CD14-positive monocyte (primary cell): ENCODE results near the gene SPDL1. TPM values are rescaled to one million over a fixed set of nuclear protein-coding genes. Genes with fewer than 3 reads are reported as not detected.

Experiments
- DNase-seq, 3 donors: peaks; one replicate each; pipeline ENCODE4 v3.0.0-alpha.2; 2011 to 2022
- H2AFZ ChIP-seq: 2 replicates; pipeline ENCODE4 v1.6.0; 2012; ENCODE audit warnings: mild to moderate bottlenecking, low read depth, low read length, inconsistent platforms; ENCODE audit not compliant: insufficient read depth, poor library complexity, severe bottlenecking
- H3K27ac ChIP-seq, 2 donors: 1 replicate in 1 of 2; 2 replicates in 1 of 2; pipeline ENCODE4 v1.5.1; 2012 to 2013; ENCODE audit warnings: low read length in 2 of 2, control low read depth in 1 of 2, inconsistent platforms in 1 of 2, low read depth in 1 of 2, mild to moderate bottlenecking in 1 of 2
- H3K27me3 ChIP-seq, 2 donors: one replicate each; pipeline versions ENCODE4 v1.6.0 to v1.6.1; 2011 to 2013; ENCODE audit warnings: low read length in 2 of 2; ENCODE audit not compliant: control insufficient read depth in 2 of 2, insufficient read depth in 2 of 2
- H3K36me3 ChIP-seq, 2 donors: replicated peaks in 1 of 2; 1 replicate in 1 of 2; 2 replicates in 1 of 2; pipeline versions ENCODE4 v1.5.1 to v1.6.1; 2012 to 2013; ENCODE audit warnings: low read length in 2 of 2, control low read depth in 1 of 2, inconsistent platforms in 1 of 2, mild to moderate bottlenecking in 1 of 2; ENCODE audit not compliant: insufficient read depth in 2 of 2, control insufficient read depth in 1 of 2
- H3K4me1 ChIP-seq, 2 donors: 1 replicate in 1 of 2; 2 replicates in 1 of 2; pipeline versions ENCODE4 v1.5.1 to v1.6.1; 2012 to 2013; ENCODE audit warnings: low read length in 2 of 2, control low read depth in 1 of 2, inconsistent platforms in 1 of 2, mild to moderate bottlenecking in 1 of 2, moderate library complexity in 1 of 2; ENCODE audit not compliant: insufficient read depth in 2 of 2, control insufficient read depth in 1 of 2
- H3K4me2 ChIP-seq: replicated peaks from 2 replicates; pipeline ENCODE3; 2012; ENCODE audit warnings: low read length, moderate library complexity, mild to moderate bottlenecking; ENCODE audit not compliant: poor library complexity, severe bottlenecking; ENCODE audit errors: extremely low read depth
- H3K4me3 ChIP-seq, 3 experiments: fragments of 200-600 bp in 1 of 3; sonication (generic) in 1 of 3; replicated peaks in 1 of 3; 1 replicate in 2 of 3; 2 replicates in 1 of 3; pipeline ENCODE4 v1.5.1; 2011 to 2013; ENCODE audit warnings: low read length in 3 of 3, mild to moderate bottlenecking in 3 of 3, control low read depth in 2 of 3, low read depth in 2 of 3, inconsistent platforms in 1 of 3, moderate library complexity in 1 of 3
- H3K79me2 ChIP-seq: 2 replicates; pipeline ENCODE4 v1.6.0; 2012; ENCODE audit warnings: mild to moderate bottlenecking, control low read depth, inconsistent platforms, low read length, moderate library complexity; ENCODE audit not compliant: insufficient read depth
- H3K9ac ChIP-seq: 2 replicates; pipeline ENCODE4 v1.6.0; 2017; ENCODE audit warnings: low read length, mild to moderate bottlenecking; ENCODE audit not compliant: insufficient read depth, poor library complexity, severe bottlenecking
- H3K9me3 ChIP-seq, 2 donors: replicated peaks in 1 of 2; 1 replicate in 1 of 2; 2 replicates in 1 of 2; pipeline versions ENCODE4 v1.5.1 to v1.6.1; 2012 to 2013; ENCODE audit warnings: low read length in 2 of 2, control low read depth in 1 of 2; ENCODE audit not compliant: control insufficient read depth in 1 of 2, insufficient read depth in 1 of 2
- H4K20me1 ChIP-seq: 2 replicates; pipeline ENCODE4 v1.6.0; 2012; ENCODE audit warnings: mild to moderate bottlenecking, low read length, control low read depth, moderate library complexity; ENCODE audit not compliant: insufficient read depth
- H3K27ac Mint-ChIP-seq, 7 donors: one replicate each; pipeline ENCODE4 v1.8.0; 2020; ENCODE audit warnings: mild to moderate bottlenecking in 7 of 7, mixed read lengths in 7 of 7, moderate library complexity in 6 of 7, inconsistent platforms in 2 of 7
- H3K27me3 Mint-ChIP-seq, 3 donors: one replicate each; pipeline ENCODE4 v1.8.0; 2021 to 2022; ENCODE audit warnings: low read depth in 3 of 3, mild to moderate bottlenecking in 3 of 3, mixed read lengths in 3 of 3, moderate library complexity in 3 of 3, inconsistent platforms in 1 of 3
- H3K36me3 Mint-ChIP-seq, 2 donors: one replicate each; pipeline ENCODE4 v1.8.0; 2020; ENCODE audit warnings: mixed read lengths in 2 of 2, inconsistent platforms in 1 of 2, mild to moderate bottlenecking in 1 of 2
- H3K4me1 Mint-ChIP-seq: one replicate; pipeline ENCODE4 v1.8.0; 2020; ENCODE audit warnings: mild to moderate bottlenecking, mixed read lengths
- H3K4me3 Mint-ChIP-seq, 2 donors: one replicate each; pipeline ENCODE4 v1.8.0; 2020; ENCODE audit warnings: mild to moderate bottlenecking in 2 of 2, mixed read lengths in 2 of 2, moderate library complexity in 1 of 2
- H3K9me3 Mint-ChIP-seq, 7 donors: one replicate each; pipeline ENCODE4 v1.8.0; 2020 to 2022; ENCODE audit warnings: mixed read lengths in 7 of 7, mild to moderate bottlenecking in 6 of 7, moderate library complexity in 6 of 7, inconsistent platforms in 2 of 7
- WGBS: methylation state at CpG from one replicate; pipeline ENCODE4 v1.1.5; 2013; ENCODE audit warnings: missing lambda C conversion rate; ENCODE audit not compliant: insufficient coverage; 5-methylcytosine and 5-hydroxymethylcytosine counted together
- intact Hi-C, 2 donors: fragments of 100-400 bp; cut with micrococcal nuclease; formaldehyde crosslinking; loops; one replicate each; pipeline versions ENCODE4 v1.15.0 to v1.15.1; 2023
- polyA plus RNA-seq, 3 donors: library from polyadenylated mRNA; depleted of rRNA in 1 of 3; unstranded in 2 of 3; stranded (reverse) in 1 of 3; fragments of 300-500 nt in 2 of 3; fragments of >200 nt in 1 of 3; fragmentation: Illumina TruSeq in 2 of 3; gene quantifications; 1 replicate in 2 of 3; 2 replicates in 1 of 3; pipeline ENCODE4 v1.2.3, GENCODE V29; 2012 to 2021
- TF ChIP-seq, protein P1 (sequence below): fragments of 200-600 bp; IDR thresholded peaks from one replicate; pipeline ENCODE4 v1.8.0; 2022; ENCODE audit warnings: antibody characterized with exemption, mild to moderate bottlenecking

Gene SPDL1
- polyA plus RNA-seq, 3 donors, result 1.4 to 1.6 (median 1.6) TPM

DNA sequence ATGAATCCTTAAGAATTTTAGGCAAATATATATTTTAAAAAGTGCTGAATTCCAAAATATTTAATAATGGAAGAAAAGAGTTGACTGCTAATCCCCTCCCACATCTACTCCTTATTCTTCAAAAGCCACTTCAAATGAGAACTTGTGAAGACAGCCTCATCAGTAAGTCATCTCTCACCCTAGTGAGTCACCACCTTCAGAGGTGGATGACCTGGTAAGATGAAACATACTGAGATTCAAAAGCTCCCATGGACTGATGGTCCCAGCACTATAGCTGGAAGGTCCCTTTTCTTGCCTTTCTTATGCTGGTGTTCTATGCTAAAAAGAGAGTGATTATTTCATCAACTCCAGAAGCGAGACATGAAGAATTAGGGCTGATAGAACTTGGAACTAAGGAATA is 37.8 kb upstream of the SPDL1 start:
- Histone ChIP-seq H3K9ac (no peak overlapping the region), H3K4me3 (no peak overlapping the region), H3K36me3 (no peaks in the 10 kb centered on the region), H3K4me2 (no peak overlapping the region), H4K20me1 (no peaks in the 10 kb centered on the region), H3K4me1 (no peaks in the 10 kb centered on the region), H2AFZ (no peak overlapping the region), H3K27ac (no peak overlapping the region), H3K9me3 (no peaks in the 10 kb centered on the region), H3K27me3 (peaks cover 9 to 11% of the 10 kb centered on the region in 2 donors), H3K79me2 (no peaks in the 10 kb centered on the region)
- intact Hi-C loops, result no loop called here
- Mint-ChIP-seq H3K4me3 (peak overlapping the region in 1 of 2 donors; percentile 17), H3K9me3 (peaks cover 0 to 8% (median 4%) of the 10 kb centered on the region in 7 donors), H3K36me3 (no peaks in the 10 kb centered on the region), H3K27ac (no peak overlapping the region), H3K27me3 (peaks cover 4 to 20% (median 9%) of the 10 kb centered on the region in 3 donors), H3K4me1 (no peaks in the 10 kb centered on the region)
- DNase-seq, result no peak
- TF ChIP-seq, protein P1, sequence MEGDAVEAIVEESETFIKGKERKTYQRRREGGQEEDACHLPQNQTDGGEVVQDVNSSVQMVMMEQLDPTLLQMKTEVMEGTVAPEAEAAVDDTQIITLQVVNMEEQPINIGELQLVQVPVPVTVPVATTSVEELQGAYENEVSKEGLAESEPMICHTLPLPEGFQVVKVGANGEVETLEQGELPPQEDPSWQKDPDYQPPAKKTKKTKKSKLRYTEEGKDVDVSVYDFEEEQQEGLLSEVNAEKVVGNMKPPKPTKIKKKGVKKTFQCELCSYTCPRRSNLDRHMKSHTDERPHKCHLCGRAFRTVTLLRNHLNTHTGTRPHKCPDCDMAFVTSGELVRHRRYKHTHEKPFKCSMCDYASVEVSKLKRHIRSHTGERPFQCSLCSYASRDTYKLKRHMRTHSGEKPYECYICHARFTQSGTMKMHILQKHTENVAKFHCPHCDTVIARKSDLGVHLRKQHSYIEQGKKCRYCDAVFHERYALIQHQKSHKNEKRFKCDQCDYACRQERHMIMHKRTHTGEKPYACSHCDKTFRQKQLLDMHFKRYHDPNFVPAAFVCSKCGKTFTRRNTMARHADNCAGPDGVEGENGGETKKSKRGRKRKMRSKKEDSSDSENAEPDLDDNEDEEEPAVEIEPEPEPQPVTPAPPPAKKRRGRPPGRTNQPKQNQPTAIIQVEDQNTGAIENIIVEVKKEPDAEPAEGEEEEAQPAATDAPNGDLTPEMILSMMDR, result no peak
- WGBS, result no CpG with 5 or more reads among the region's 1 CpG

DNA sequence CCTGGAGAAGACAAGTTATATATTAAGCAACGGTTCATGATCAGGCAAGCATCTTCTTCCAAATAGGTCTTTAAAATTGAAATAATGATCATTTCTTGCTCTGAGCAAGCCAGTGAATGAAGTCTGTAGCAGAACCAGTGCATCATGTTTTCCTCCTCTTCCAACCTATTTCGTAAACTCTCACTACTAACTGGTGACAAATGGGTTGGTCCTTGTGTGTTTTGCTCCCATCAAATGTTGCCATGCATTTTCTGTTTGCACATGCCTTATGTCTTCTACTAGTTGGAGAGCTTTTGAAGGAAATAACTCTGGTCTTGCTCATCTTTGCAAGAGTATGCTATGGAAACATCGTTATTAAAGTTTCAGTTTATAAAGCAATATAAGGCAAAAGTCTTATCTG is 37.2 kb upstream of the SPDL1 start:
- intact Hi-C loops, result no loop called here
- WGBS, result 80% methylated on average over 1 of the region's 3 CpGs
- no peaks in the 10 kb centered on the region for H3K36me3 Mint-ChIP-seq

More for the DNA sequence above, 37.2 kb upstream of the SPDL1 start:
- peaks cover 0 to 8% (median 4%) of the 10 kb centered on the region in 7 donors for H3K9me3 Mint-ChIP-seq
- Histone ChIP-seq H3K4me2 (no peak overlapping the region), H3K27me3 (peaks cover 9 to 11% of the 10 kb centered on the region in 2 donors), H3K9ac (no peak overlapping the region), H3K27ac (no peak overlapping the region), H3K9me3 (no peaks in the 10 kb centered on the region), H3K36me3 (no peaks in the 10 kb centered on the region), H3K4me1 (no peaks in the 10 kb centered on the region), H4K20me1 (no peaks in the 10 kb centered on the region), H3K79me2 (no peaks in the 10 kb centered on the region), H3K4me3 (no peak overlapping the region), H2AFZ (no peak overlapping the region)
- TF ChIP-seq, protein P1, result no peak
- no peak for DNase-seq
- peaks cover 8 to 26% (median 11%) of the 10 kb centered on the region in 3 donors for H3K27me3 Mint-ChIP-seq
- no peak overlapping the region for H3K4me3 Mint-ChIP-seq
- H3K27ac Mint-ChIP-seq, result no peak overlapping the region
- H3K4me1 Mint-ChIP-seq, result no peaks in the 10 kb centered on the region
